ENCODE measurements around the gene CD33.
"Not testable (repeated sequence)": the region's sequence is repeated elsewhere in the genome, so short reads cannot be mapped to it uniquely, and the experiment has no call there.

Gene CD33

GRCh38 chr19:51224898-51225393 lies at the start of gene CD33:
CD33 (plus strand) TSS chr19:51225080; CDS start chr19:51225119, 39 bp downstream.
- not testable (repeated sequence) for DNase-seq

- no peak for DNase-seq
Observed at GRCh38 chr19:51179256-51179655, 45.6 kb upstream of the CD33 start.

GRCh38 chr19:51181377-51181912 lies 43.4 kb upstream of the CD33 start:
- DNase-seq = no peak

- DNase-seq = no peak
Observed at GRCh38 chr19:51181913-51182419, 42.9 kb upstream of the CD33 start.

GRCh38 chr19:51183629-51184028 lies 41.3 kb upstream of the CD33 start:
- no peak for DNase-seq

- no peak for DNase-seq
Observed at GRCh38 chr19:51185069-51185867, 39.6 kb upstream of the CD33 start.

- DNase-seq = no peak
Observed at GRCh38 chr19:51185868-51186215, 39.0 kb upstream of the CD33 start.

- no peak for DNase-seq
Observed at GRCh38 chr19:51186323-51186722, 38.6 kb upstream of the CD33 start.

- DNase-seq = no peak
Observed at GRCh38 chr19:51187395-51188226, 37.3 kb upstream of the CD33 start.

- DNase-seq = no peak
Observed at GRCh38 chr19:51188227-51188559, 36.7 kb upstream of the CD33 start.

GRCh38 chr19:51192689-51193088 lies 32.2 kb upstream of the CD33 start:
- DNase-seq = no peak

- DNase-seq = no peak
Observed at GRCh38 chr19:51194527-51195315, 30.2 kb upstream of the CD33 start.

- DNase-seq = no peak
Observed at GRCh38 chr19:51195316-51195586, 29.6 kb upstream of the CD33 start.

GRCh38 chr19:51195616-51196015 lies 29.3 kb upstream of the CD33 start:
- no peak for DNase-seq

- no peak for DNase-seq
Observed at GRCh38 chr19:51196181-51196580, 28.7 kb upstream of the CD33 start.

- DNase-seq = no peak
Observed at GRCh38 chr19:51198641-51199040, 26.2 kb upstream of the CD33 start.

GRCh38 chr19:51200071-51200666 lies 24.7 kb upstream of the CD33 start:
- no peak for DNase-seq

- DNase-seq = no peak
Observed at GRCh38 chr19:51201712-51202111, 23.2 kb upstream of the CD33 start.

GRCh38 chr19:51203916-51204315 lies 21.0 kb upstream of the CD33 start:
- DNase-seq = no peak

- no peak for DNase-seq
Observed at GRCh38 chr19:51204321-51204720, 20.6 kb upstream of the CD33 start.

GRCh38 chr19:51207747-51208146 lies 17.1 kb upstream of the CD33 start:
- no peak for DNase-seq

- DNase-seq = no peak
Observed at GRCh38 chr19:51210191-51210784, 14.6 kb upstream of the CD33 start.

Data from NCI-H774 (cell line).